Esophagus squamous epithelium (tissue), 4 donors: Measurements from ENCODE around the gene CORO7.

Experiments used
- CTCF ChIP-seq, 6 experiments: fragments of 450-650 bp in 4 of 6; fragments of 200-600 bp in 2 of 6; sonication (generic) in 2 of 6; IDR thresholded peaks; one replicate each; pipeline ENCODE4 v1.5.1; 2016 to 2019; ENCODE audit warnings: antibody characterized with exemption in 6 of 6, mild to moderate bottlenecking in 4 of 6, moderate library complexity in 4 of 6
- POLR2A ChIP-seq, 4 donors: fragments of 450-650 bp; IDR thresholded peaks; one replicate each; pipeline ENCODE4 v1.6.1; 2017; ENCODE audit warnings: antibody characterized with exemption in 4 of 4, mild to moderate bottlenecking in 4 of 4, moderate library complexity in 3 of 4

- no peak for TF ChIP-seq CTCF (IDR thresholded peaks at IDR 0.05)
- no peak for TF ChIP-seq POLR2A (IDR thresholded peaks at IDR 0.05)
Measured at GRCh38 chr16:4412854-4413253, 3.5 kb downstream of the CORO7 start.
